ENCODE measurements around the gene RELT. TPM values are rescaled to one million over a fixed set of nuclear protein-coding genes. Genes with fewer than 3 reads are reported as not detected.
A peak's percentile ranks its signal among the peaks of the same experiment; 100 is the strongest.

The RELT gene
- total RNA-seq (2021) = 10.2 TPM in 2 replicates
- long read RNA-seq, transcript RELT-201 (11 exons, 3,535 nt) = major isoform, 25 of 47 reads
- long read RNA-seq, partial matches to known transcripts = 4 of 47 reads
- long read RNA-seq, other reads (novel, unspliced or antisense) = 17 of 47 reads

GRCh38 chr11:73376160-73376802, at the start of gene RELT:
Gene RELT (plus strand): TSS chr11:73376399. CDS start chr11:73389137, 12,738 bp downstream.
- H4K20me1 ChIP-seq (ENCODE audit: control insufficient read depth, insufficient read depth, insufficient read length) = no peaks in the 10 kb centered on the region
- peak within 1 kb of the TSS; percentile 68 for H3K4me2 ChIP-seq (ENCODE audit: insufficient read depth, insufficient read length, low read length)
- H2BK20ac ChIP-seq (ENCODE audit: low read depth, low read length, poor library complexity, severe bottlenecking) = no peak within 1 kb of the TSS
- Mint-ChIP-seq H3K9me3 (no peaks in the 10 kb centered on the region), H3K4me3 (peak within 1 kb of the TSS; percentile 80 to 86), H3K36me3 (ENCODE audit: insufficient read depth in 1 of 3, low read depth in 3 of 3) (no peaks in the 10 kb centered on the region; a peak in 1 of 7 replicates), H3K4me1 (peaks cover 19% of the 10 kb centered on the region in 2 experiments), H3K27ac (peak within 1 kb of the TSS in 1 of 3 experiments; percentile 74; a peak in 1 of 7 replicates), H3K27me3 (ENCODE audit: low read depth) (peaks cover 25% of the 10 kb centered on the region)
- H4K5ac ChIP-seq (ENCODE audit: insufficient read length, low read depth, low read length) = no peak within 1 kb of the TSS
- H2AK5ac ChIP-seq (ENCODE audit: insufficient read length, low read length) = no peak within 1 kb of the TSS
- no CpG with 5 or more reads among the region's 96 CpGs for WGBS (ENCODE audit: extremely low coverage, insufficient read length, low lambda C conversion rate)
- no peaks in the 10 kb centered on the region for H3K9me3 ChIP-seq (ENCODE audit: control insufficient read depth, low read depth, low read length)
- H3K27me3 ChIP-seq (ENCODE audit: insufficient read depth, low read length) = no peaks in the 10 kb centered on the region; the same call in 1 of the 2 replicates
- no peaks in the 10 kb centered on the region for H3K79me1 ChIP-seq (ENCODE audit: insufficient read depth, low read depth, low read length, poor library complexity, severe bottlenecking)
- no peak within 1 kb of the TSS for H4K8ac ChIP-seq (replicated peaks; ENCODE audit: insufficient read length, low read depth, low read length)
- H2BK120ac ChIP-seq (ENCODE audit: low read depth, low read length, poor library complexity, severe bottlenecking) = no peak within 1 kb of the TSS
- H3K4me1 ChIP-seq (ENCODE audit: insufficient read depth, low read length) = peaks cover 3% of the 10 kb centered on the region; the same call in 1 of the 2 replicates
- no peaks in the 10 kb centered on the region; the same call in 1 of the 2 replicates for H3K79me2 ChIP-seq (ENCODE audit: insufficient read depth, low read length)
- no peak within 1 kb of the TSS for H3T11ph ChIP-seq (ENCODE audit: low read length)
- H3K23ac ChIP-seq (ENCODE audit: insufficient read length, low read depth, low read length) = no peak within 1 kb of the TSS
- H3K56ac ChIP-seq (ENCODE audit: insufficient read length, low read depth, low read length) = no peak within 1 kb of the TSS
- peak; percentile 94 for DNase-seq
- peak within 1 kb of the TSS; percentile 49 for H3K14ac ChIP-seq (ENCODE audit: insufficient read depth, low read length)
- no peak within 1 kb of the TSS for H4K91ac ChIP-seq (ENCODE audit: insufficient read length, low read depth, low read length)
- no peak within 1 kb of the TSS for H3K4ac ChIP-seq (ENCODE audit: low read depth, low read length)
- H3K18ac ChIP-seq (ENCODE audit: insufficient read length, low read depth, low read length) = no peak within 1 kb of the TSS
- no peak within 1 kb of the TSS for H2BK15ac ChIP-seq (ENCODE audit: low read depth, low read length)
- H2BK12ac ChIP-seq (ENCODE audit: insufficient read length, low read depth, low read length) = no peak within 1 kb of the TSS
- H2BK5ac ChIP-seq (ENCODE audit: insufficient read length, low read length) = no peak within 1 kb of the TSS
- no peak within 1 kb of the TSS for H2AFZ ChIP-seq (ENCODE audit: low read length)
- H3K27ac ChIP-seq (ENCODE audit: insufficient read length, low read depth, low read length) = no peak within 1 kb of the TSS
- peak; percentile 89 for TF ChIP-seq CTCF (conservative IDR thresholded peaks at IDR 0.05)
- peaks cover 6% of the 10 kb centered on the region for H3K23me2 ChIP-seq (ENCODE audit: insufficient read length, low read depth, low read length, poor library complexity, severe bottlenecking)
- H3K9ac ChIP-seq (ENCODE audit: extremely low read depth, insufficient read length, low read length) = peak within 1 kb of the TSS; percentile 12

All from H9 (cell line).